ENCODE results near the gene CIAO2B. TPM values are rescaled to one million over a fixed set of nuclear protein-coding genes. Genes with fewer than 3 reads are reported as not detected.

Gene CIAO2B
- total RNA-seq, 1 experiment from 2014 or later: 83.0 TPM

- no peak overlapping the region for H3K27ac Mint-ChIP-seq
Measured at GRCh38 chr16:66920924-66921680, 13.1 kb downstream of the CIAO2B start.

More at GRCh38 chr16:66920924-66921680, 13.1 kb downstream of the CIAO2B start:
- Histone ChIP-seq H3K14ac (ENCODE audit: insufficient read depth, low read length) (no peak overlapping the region), H4K8ac (replicated peaks; ENCODE audit: insufficient read length, low read depth, low read length) (no peak overlapping the region), H3K27ac (ENCODE audit: insufficient read length, low read depth, low read length) (no peak overlapping the region), H3K4me1 (ENCODE audit: insufficient read depth, low read length) (no peaks in the 10 kb centered on the region), H3K4ac (ENCODE audit: low read depth, low read length) (no peak overlapping the region), H3K18ac (ENCODE audit: insufficient read length, low read depth, low read length) (no peak overlapping the region), H2BK20ac (ENCODE audit: low read depth, low read length, poor library complexity, severe bottlenecking) (no peak overlapping the region), H3K9me3 (ENCODE audit: control insufficient read depth, low read depth, low read length) (no peaks in the 10 kb centered on the region), H4K91ac (ENCODE audit: insufficient read length, low read depth, low read length) (no peak overlapping the region), H3K79me1 (ENCODE audit: insufficient read depth, low read depth, low read length, poor library complexity, severe bottlenecking) (no peaks in the 10 kb centered on the region), H3T11ph (ENCODE audit: low read length) (no peak overlapping the region), H4K5ac (ENCODE audit: insufficient read length, low read depth, low read length) (no peak overlapping the region), H2BK12ac (ENCODE audit: insufficient read length, low read depth, low read length) (no peak overlapping the region), H2BK15ac (ENCODE audit: low read depth, low read length) (no peak overlapping the region), H2AFZ (ENCODE audit: low read length) (no peak overlapping the region), H4K20me1 (ENCODE audit: control insufficient read depth, insufficient read depth, insufficient read length) (no peaks in the 10 kb centered on the region), H3K23me2 (ENCODE audit: insufficient read length, low read depth, low read length, poor library complexity, severe bottlenecking) (peaks cover 5% of the 10 kb centered on the region), H2BK120ac (ENCODE audit: low read depth, low read length, poor library complexity, severe bottlenecking) (no peak overlapping the region), H3K79me2 (ENCODE audit: insufficient read depth, low read length) (no peaks in the 10 kb centered on the region), H3K56ac (ENCODE audit: insufficient read length, low read depth, low read length) (no peak overlapping the region), H3K23ac (ENCODE audit: insufficient read length, low read depth, low read length) (no peak overlapping the region), H2AK5ac (ENCODE audit: insufficient read length, low read length) (no peak overlapping the region), H2BK5ac (ENCODE audit: insufficient read length, low read length) (no peak overlapping the region), H3K27me3 (ENCODE audit: insufficient read depth, low read length) (peaks cover 12% of the 10 kb centered on the region; the same call in 1 of the 2 replicates), H3K9ac (ENCODE audit: extremely low read depth, insufficient read length, low read length) (no peak overlapping the region), H3K4me2 (ENCODE audit: insufficient read depth, insufficient read length, low read length) (no peak overlapping the region)
- TF ChIP-seq CTCF (conservative IDR thresholded peaks at IDR 0.05): no peak
- Mint-ChIP-seq H3K4me3 (no peak overlapping the region), H3K9me3 (no peaks in the 10 kb centered on the region; a peak in 1 of 5 replicates), H3K36me3 (ENCODE audit: insufficient read depth in 1 of 3, low read depth in 3 of 3) (no peaks in the 10 kb centered on the region; a peak in 1 of 7 replicates), H3K27me3 (ENCODE audit: low read depth) (peaks cover 64% of the 10 kb centered on the region), H3K4me1 (peaks cover 0 to 7% of the 10 kb centered on the region in 2 experiments; a peak in 2 of 4 replicates)
- no peak for DNase-seq
- WGBS (ENCODE audit: extremely low coverage, insufficient read length, low lambda C conversion rate): no CpG with 5 or more reads among the region's 9 CpGs
